ENCODE measurements around the gene TREM1. TPM values are rescaled to one million over a fixed set of nuclear protein-coding genes. Genes with fewer than 3 reads are reported as not detected.

TREM1 gene
- polyA plus RNA-seq, 1 donor (not counting 4 experiments of a cell fraction or from before 2014, with no cell fraction given) = not detected

DNA sequence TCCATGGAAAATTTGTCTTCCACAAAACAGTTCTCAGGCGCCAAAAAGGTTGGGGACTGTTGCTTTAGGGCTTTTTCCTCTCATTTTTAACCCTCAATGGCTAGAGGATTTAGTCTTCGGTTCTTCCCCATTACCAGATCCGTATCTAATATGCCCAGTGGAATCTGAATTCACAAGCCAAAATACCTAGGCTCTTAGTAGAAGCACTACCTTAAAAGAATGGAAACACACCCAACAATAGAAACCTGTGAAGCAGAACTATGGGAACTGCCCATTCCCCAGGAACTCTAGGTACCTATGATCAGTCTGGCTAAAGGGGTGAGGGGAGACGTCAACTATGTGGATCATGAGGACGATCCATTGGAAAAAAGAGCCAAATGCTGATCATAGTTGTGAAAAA lies 55.2 kb downstream of the TREM1 start:
- Histone ChIP-seq H3K27me3 (ENCODE audit: control insufficient read depth, extremely low read depth, insufficient read depth, low read length) (peaks cover 5% of the 10 kb centered on the region), H2AFZ (ENCODE audit: control insufficient read depth, low read length) (no peak overlapping the region), H3K79me2 (ENCODE audit: control insufficient read depth, insufficient read depth, low read length) (no peaks in the 10 kb centered on the region), H3K36me3 (ENCODE audit: control insufficient read depth in 2 of 2, extremely low read depth in 1 of 2, insufficient read depth in 2 of 2, low read length in 2 of 2) (no peaks in the 10 kb centered on the region), H3K9me3 (ENCODE audit: control insufficient read depth, low read depth, low read length) (no peaks in the 10 kb centered on the region), H3K9me1 (ENCODE audit: control insufficient read depth, extremely low read depth, insufficient read depth, low read length) (no peaks in the 10 kb centered on the region), H3K4me2 (ENCODE audit: control insufficient read depth, extremely low read depth, insufficient read depth, low read depth, low read length) (no peak overlapping the region), H3K27ac (ENCODE audit: control insufficient read depth, insufficient read depth, low read length) (no peak overlapping the region), H4K20me1 (ENCODE audit: control insufficient read depth, extremely low read depth, insufficient read depth, low read length) (no peaks in the 10 kb centered on the region), H3K4me3 (ENCODE audit: control insufficient read depth in 2 of 3, extremely low read depth in 1 of 3, insufficient read depth in 2 of 3, low read depth in 1 of 3, low read length in 3 of 3) (no peak overlapping the region), H3K4me1 (ENCODE audit: control insufficient read depth, extremely low read depth, insufficient read depth, low read length) (no peaks in the 10 kb centered on the region), H3K9ac (ENCODE audit: control insufficient read depth, extremely low read depth, insufficient read depth, low read length) (no peak overlapping the region)
- FAIRE-seq (no peak), DNase-seq (ENCODE audit: low read depth, low spot score) (no peak)
- TF ChIP-seq, protein P1, sequence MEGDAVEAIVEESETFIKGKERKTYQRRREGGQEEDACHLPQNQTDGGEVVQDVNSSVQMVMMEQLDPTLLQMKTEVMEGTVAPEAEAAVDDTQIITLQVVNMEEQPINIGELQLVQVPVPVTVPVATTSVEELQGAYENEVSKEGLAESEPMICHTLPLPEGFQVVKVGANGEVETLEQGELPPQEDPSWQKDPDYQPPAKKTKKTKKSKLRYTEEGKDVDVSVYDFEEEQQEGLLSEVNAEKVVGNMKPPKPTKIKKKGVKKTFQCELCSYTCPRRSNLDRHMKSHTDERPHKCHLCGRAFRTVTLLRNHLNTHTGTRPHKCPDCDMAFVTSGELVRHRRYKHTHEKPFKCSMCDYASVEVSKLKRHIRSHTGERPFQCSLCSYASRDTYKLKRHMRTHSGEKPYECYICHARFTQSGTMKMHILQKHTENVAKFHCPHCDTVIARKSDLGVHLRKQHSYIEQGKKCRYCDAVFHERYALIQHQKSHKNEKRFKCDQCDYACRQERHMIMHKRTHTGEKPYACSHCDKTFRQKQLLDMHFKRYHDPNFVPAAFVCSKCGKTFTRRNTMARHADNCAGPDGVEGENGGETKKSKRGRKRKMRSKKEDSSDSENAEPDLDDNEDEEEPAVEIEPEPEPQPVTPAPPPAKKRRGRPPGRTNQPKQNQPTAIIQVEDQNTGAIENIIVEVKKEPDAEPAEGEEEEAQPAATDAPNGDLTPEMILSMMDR (optimal IDR thresholded peaks at IDR 0.05 in 1 of 3, IDR thresholded peaks at IDR 0.05 in 1 of 3, conservative IDR thresholded peaks at IDR 0.05 in 1 of 3; ENCODE audit: extremely low read depth in 1 of 3, insufficient read depth in 2 of 3, low read length in 3 of 3) = no peak
- TF ChIP-seq EZH2 (IDR thresholded peaks at IDR 0.05; ENCODE audit: low read length) = no peak
- dilution Hi-C loops (cut with MboI; ENCODE audit: extremely low pct_ligation_motif_present, low sequenced_read_pairs) = no loop called here

DNA sequence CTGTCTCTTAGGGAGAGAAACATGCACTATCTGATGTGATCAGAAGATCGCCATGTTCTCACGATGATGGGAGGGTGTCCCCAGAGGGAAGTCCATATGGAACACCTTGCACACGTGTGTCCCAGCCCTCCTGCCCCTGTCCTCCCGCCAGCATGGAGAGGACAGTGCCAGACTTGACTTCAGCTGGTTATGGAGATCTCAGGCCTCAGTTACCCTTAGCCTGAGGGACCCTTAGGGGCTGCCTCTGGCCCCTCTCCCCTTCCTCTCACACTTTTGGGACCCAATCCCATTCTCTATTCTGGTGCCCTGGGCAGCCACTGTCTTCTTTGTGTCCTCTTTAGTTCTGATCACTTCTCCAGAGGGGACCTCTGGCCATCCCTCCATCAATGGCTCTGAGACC lies 56.8 kb downstream of the TREM1 start:
- dilution Hi-C loops (cut with MboI; ENCODE audit: extremely low pct_ligation_motif_present, low sequenced_read_pairs) = no loop called here
- Histone ChIP-seq H3K9me1 (ENCODE audit: control insufficient read depth, extremely low read depth, insufficient read depth, low read length) (no peaks in the 10 kb centered on the region), H3K36me3 (ENCODE audit: control insufficient read depth in 2 of 2, extremely low read depth in 1 of 2, insufficient read depth in 2 of 2, low read length in 2 of 2) (no peaks in the 10 kb centered on the region), H3K4me2 (ENCODE audit: control insufficient read depth, extremely low read depth, insufficient read depth, low read depth, low read length) (no peak overlapping the region), H3K27ac (ENCODE audit: control insufficient read depth, insufficient read depth, low read length) (no peak overlapping the region), H3K4me3 (ENCODE audit: control insufficient read depth in 2 of 3, extremely low read depth in 1 of 3, insufficient read depth in 2 of 3, low read depth in 1 of 3, low read length in 3 of 3) (no peak overlapping the region), H2AFZ (ENCODE audit: control insufficient read depth, low read length) (no peak overlapping the region), H3K4me1 (ENCODE audit: control insufficient read depth, extremely low read depth, insufficient read depth, low read length) (no peaks in the 10 kb centered on the region), H3K79me2 (ENCODE audit: control insufficient read depth, insufficient read depth, low read length) (no peaks in the 10 kb centered on the region), H3K9me3 (ENCODE audit: control insufficient read depth, low read depth, low read length) (no peaks in the 10 kb centered on the region), H3K9ac (ENCODE audit: control insufficient read depth, extremely low read depth, insufficient read depth, low read length) (no peak overlapping the region), H3K27me3 (ENCODE audit: control insufficient read depth, extremely low read depth, insufficient read depth, low read length) (peaks cover 5% of the 10 kb centered on the region), H4K20me1 (ENCODE audit: control insufficient read depth, extremely low read depth, insufficient read depth, low read length) (no peaks in the 10 kb centered on the region)
- no peak for FAIRE-seq
- DNase-seq (ENCODE audit: low read depth, low spot score) = no peak
- TF ChIP-seq EZH2 (IDR thresholded peaks at IDR 0.05; ENCODE audit: low read length) = no peak
- TF ChIP-seq, protein P1 (optimal IDR thresholded peaks at IDR 0.05 in 1 of 3, IDR thresholded peaks at IDR 0.05 in 1 of 3, conservative IDR thresholded peaks at IDR 0.05 in 1 of 3; ENCODE audit: extremely low read depth in 1 of 3, insufficient read depth in 2 of 3, low read length in 3 of 3) = no peak
